Measurements from ENCODE around the gene SULF2.

SULF2 gene

GRCh38 chr20:47802226-47802920 is 17.1 kb upstream of the SULF2 start:
- no peak for TF ChIP-seq CTCF (IDR thresholded peaks at IDR 0.05; ENCODE audit: borderline replicate concordance, insufficient read depth, low read depth, low read length)
- H3K4me3 ChIP-seq (ENCODE audit: low read depth, low read length), result no peak overlapping the region

GRCh38 chr20:47801759-47802158 is 16.5 kb upstream of the SULF2 start:
- no peak for TF ChIP-seq CTCF (IDR thresholded peaks at IDR 0.05; ENCODE audit: borderline replicate concordance, insufficient read depth, low read depth, low read length)
- no peak overlapping the region for H3K4me3 ChIP-seq (ENCODE audit: low read depth, low read length)

- no peak overlapping the region for H3K4me3 ChIP-seq (ENCODE audit: low read depth, low read length)
- TF ChIP-seq CTCF (IDR thresholded peaks at IDR 0.05; ENCODE audit: borderline replicate concordance, insufficient read depth, low read depth, low read length), result no peak
Observed at GRCh38 chr20:47801079-47801478, 15.8 kb upstream of the SULF2 start.

GRCh38 chr20:47800623-47801022 is 15.3 kb upstream of the SULF2 start:
- TF ChIP-seq CTCF (IDR thresholded peaks at IDR 0.05; ENCODE audit: borderline replicate concordance, insufficient read depth, low read depth, low read length), result no peak
- H3K4me3 ChIP-seq (ENCODE audit: low read depth, low read length), result no peak overlapping the region

- no peak overlapping the region for H3K4me3 ChIP-seq (ENCODE audit: low read depth, low read length)
Observed at GRCh38 chr20:47799116-47799715, 13.9 kb upstream of the SULF2 start.

GRCh38 chr20:47796971-47797370 is 11.7 kb upstream of the SULF2 start:
- H3K4me3 ChIP-seq (ENCODE audit: low read depth, low read length), result no peak overlapping the region
- TF ChIP-seq CTCF (IDR thresholded peaks at IDR 0.05; ENCODE audit: borderline replicate concordance, insufficient read depth, low read depth, low read length), result no peak

More at GRCh38 chr20:47799116-47799715, 13.9 kb upstream of the SULF2 start:
- no peak for TF ChIP-seq CTCF (IDR thresholded peaks at IDR 0.05; ENCODE audit: borderline replicate concordance, insufficient read depth, low read depth, low read length)

Data from GM12875 (cell line).